SKM-1 treated with dmso at 0.1 percent for 144 hours (cell line): ENCODE results near the gene GPR39.

ENCODE experiments used
- DNase-seq: peaks from one replicate; lab custom pipeline; 2025; ENCODE audit not compliant: unreplicated experiment; lab: John Stamatoyannopoulos, UW

GPR39 gene

GRCh38 chr2:132442278-132442677 lies 25.7 kb downstream of the GPR39 start:
- no peak for DNase-seq

- DNase-seq = no peak
Measured at GRCh38 chr2:132443106-132443505, 26.5 kb downstream of the GPR39 start.

- DNase-seq = no peak
Measured at GRCh38 chr2:132446444-132446843, 29.8 kb downstream of the GPR39 start.

- no peak for DNase-seq
Measured at GRCh38 chr2:132448331-132448730, 31.7 kb downstream of the GPR39 start.

GRCh38 chr2:132448771-132449170 lies 32.2 kb downstream of the GPR39 start:
- DNase-seq = peak; percentile 8

- no peak for DNase-seq
Measured at GRCh38 chr2:132449868-132450267, 33.3 kb downstream of the GPR39 start.

GRCh38 chr2:132460781-132461180 lies 44.2 kb downstream of the GPR39 start:
- DNase-seq = no peak

GRCh38 chr2:132462236-132462635 lies 45.6 kb downstream of the GPR39 start:
- no peak for DNase-seq

GRCh38 chr2:132463719-132464118 lies 47.1 kb downstream of the GPR39 start:
- no peak for DNase-seq

GRCh38 chr2:132465917-132466316 lies 49.3 kb downstream of the GPR39 start:
- DNase-seq = no peak

GRCh38 chr2:132466428-132467028 lies 49.9 kb downstream of the GPR39 start:
- no peak for DNase-seq

GRCh38 chr2:132468821-132469675 lies 52.4 kb downstream of the GPR39 start:
- no peak for DNase-seq

- DNase-seq = no peak
Measured at GRCh38 chr2:132470746-132471145, 54.1 kb downstream of the GPR39 start.

GRCh38 chr2:132473174-132473883 lies 56.7 kb downstream of the GPR39 start:
- DNase-seq = no peak

GRCh38 chr2:132475615-132476014 lies 59.0 kb downstream of the GPR39 start:
- DNase-seq = no peak

GRCh38 chr2:132477436-132477835 lies 60.8 kb downstream of the GPR39 start:
- DNase-seq = no peak

GRCh38 chr2:132477962-132478361 lies 61.4 kb downstream of the GPR39 start:
- no peak for DNase-seq

- DNase-seq = no peak
Measured at GRCh38 chr2:132478461-132479105, 62.0 kb downstream of the GPR39 start.

- no peak for DNase-seq
Measured at GRCh38 chr2:132479155-132479554, 62.5 kb downstream of the GPR39 start.

- no peak for DNase-seq
Measured at GRCh38 chr2:132482821-132483220, 66.2 kb downstream of the GPR39 start.

GRCh38 chr2:132484144-132484543 lies 67.5 kb downstream of the GPR39 start:
- DNase-seq = no peak
